Measurements from ENCODE around the gene C14orf180.
"Not testable (repeated sequence)": the region's sequence is repeated elsewhere in the genome, so short reads cannot be mapped to it uniquely, and the experiment has no call there.

Gene C14orf180

DNA sequence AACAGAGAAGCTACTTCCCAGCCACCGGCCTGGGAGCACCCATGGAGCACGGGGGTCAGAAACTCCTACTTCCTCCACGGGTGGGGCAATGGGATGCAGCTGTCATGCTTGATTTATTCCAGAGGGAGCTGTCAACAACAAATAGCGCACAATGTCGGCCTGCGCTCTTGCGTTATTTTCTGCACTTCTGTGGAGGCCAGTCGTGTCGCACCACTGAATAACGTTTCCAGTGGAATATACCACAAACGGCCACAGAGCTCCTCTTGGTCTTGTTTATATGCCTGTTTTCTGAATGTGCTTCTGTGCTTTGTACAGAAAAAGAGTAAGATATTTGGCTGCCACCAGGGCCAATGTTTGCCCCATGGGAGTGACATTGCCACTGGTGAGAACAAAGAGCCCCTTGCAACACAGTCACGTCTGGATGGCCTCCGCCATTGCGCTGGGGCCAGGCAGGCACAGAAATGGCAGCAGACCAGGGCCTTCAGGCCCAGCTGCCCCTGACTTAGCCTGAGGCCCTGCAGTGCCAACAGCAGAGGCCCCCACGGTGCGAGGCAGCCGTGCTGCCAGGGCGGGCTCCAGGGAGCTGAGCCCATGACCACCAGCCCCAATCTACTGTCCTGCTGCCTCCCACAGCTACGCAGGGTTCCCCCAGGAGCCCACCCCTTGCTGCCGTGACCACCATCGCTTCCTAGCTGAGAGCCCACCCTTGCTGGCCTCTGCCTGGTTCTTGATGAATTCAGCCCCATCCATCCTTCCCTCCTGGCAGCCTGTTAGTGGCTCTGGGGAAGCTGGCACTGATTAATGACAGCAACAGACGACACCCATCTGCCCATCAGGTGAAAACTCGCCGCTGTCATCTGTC, 53.9 kb downstream of the C14orf180 start:
- 87 to 92% methylated on average over 19 to 24 of the region's 24 CpGs for WGBS, 2 experiments (ENCODE audit: insufficient coverage in 2 of 2)

DNA sequence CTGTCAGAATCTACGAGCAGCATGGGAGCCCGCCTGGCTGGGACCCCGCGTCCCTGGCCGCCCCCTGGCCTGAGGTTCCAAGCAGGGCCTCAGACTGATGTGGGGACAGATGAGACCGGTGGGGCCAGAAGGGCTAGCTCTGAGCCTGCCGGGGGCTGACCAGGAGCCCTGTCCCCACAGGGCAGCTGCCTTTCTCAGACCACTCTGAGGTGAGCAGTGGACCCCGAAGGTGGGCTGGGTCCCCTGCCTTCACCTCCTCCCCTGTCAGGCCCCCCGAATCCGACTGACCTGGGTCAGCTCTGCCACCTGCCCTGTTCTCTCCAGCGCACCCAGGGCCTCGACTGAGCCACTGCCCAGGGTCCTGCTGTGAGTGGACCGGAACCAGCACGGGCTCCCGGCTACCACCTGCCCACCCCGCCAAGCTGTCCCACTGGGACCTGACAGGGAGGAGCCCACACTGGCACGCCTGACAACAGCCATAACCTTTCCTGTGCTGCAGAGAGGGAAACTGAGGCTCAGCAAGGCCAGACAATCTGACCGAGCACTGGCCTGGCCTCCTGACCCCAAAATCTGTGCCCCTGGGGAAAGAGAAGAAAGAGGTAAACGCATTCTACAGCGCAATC, 54.7 kb downstream of the C14orf180 start:
- Histone ChIP-seq H3K4me1 (ENCODE audit: control insufficient read depth, insufficient read depth, low read length, poor library complexity, severe bottlenecking) (no peaks in the 10 kb centered on the region), H3K4me3 (ENCODE audit: extremely low read depth, insufficient read depth, low read length, poor library complexity, severe bottlenecking) (no peak overlapping the region), H3K9me3 (ENCODE audit: control insufficient read depth, low read length) (peaks cover 5% of the 10 kb centered on the region), H3K36me3 (ENCODE audit: control insufficient read depth, insufficient read depth, low read length) (no peaks in the 10 kb centered on the region), H3K27ac (ENCODE audit: low read depth, low read length, severe bottlenecking) (no peak overlapping the region)
- 91 to 93% methylated on average over 19 to 20 of the region's 20 CpGs for WGBS, 2 experiments (ENCODE audit: insufficient coverage in 2 of 2)

More for the DNA sequence above, 53.9 kb downstream of the C14orf180 start:
- Histone ChIP-seq H3K4me1 (ENCODE audit: control insufficient read depth, insufficient read depth, low read length, poor library complexity, severe bottlenecking) (no peaks in the 10 kb centered on the region), H3K4me3 (ENCODE audit: extremely low read depth, insufficient read depth, low read length, poor library complexity, severe bottlenecking) (no peak overlapping the region), H3K36me3 (ENCODE audit: control insufficient read depth, insufficient read depth, low read length) (no peaks in the 10 kb centered on the region), H3K9me3 (ENCODE audit: control insufficient read depth, low read length) (peaks cover 10% of the 10 kb centered on the region), H3K27ac (ENCODE audit: low read depth, low read length, severe bottlenecking) (no peak overlapping the region)

DNA sequence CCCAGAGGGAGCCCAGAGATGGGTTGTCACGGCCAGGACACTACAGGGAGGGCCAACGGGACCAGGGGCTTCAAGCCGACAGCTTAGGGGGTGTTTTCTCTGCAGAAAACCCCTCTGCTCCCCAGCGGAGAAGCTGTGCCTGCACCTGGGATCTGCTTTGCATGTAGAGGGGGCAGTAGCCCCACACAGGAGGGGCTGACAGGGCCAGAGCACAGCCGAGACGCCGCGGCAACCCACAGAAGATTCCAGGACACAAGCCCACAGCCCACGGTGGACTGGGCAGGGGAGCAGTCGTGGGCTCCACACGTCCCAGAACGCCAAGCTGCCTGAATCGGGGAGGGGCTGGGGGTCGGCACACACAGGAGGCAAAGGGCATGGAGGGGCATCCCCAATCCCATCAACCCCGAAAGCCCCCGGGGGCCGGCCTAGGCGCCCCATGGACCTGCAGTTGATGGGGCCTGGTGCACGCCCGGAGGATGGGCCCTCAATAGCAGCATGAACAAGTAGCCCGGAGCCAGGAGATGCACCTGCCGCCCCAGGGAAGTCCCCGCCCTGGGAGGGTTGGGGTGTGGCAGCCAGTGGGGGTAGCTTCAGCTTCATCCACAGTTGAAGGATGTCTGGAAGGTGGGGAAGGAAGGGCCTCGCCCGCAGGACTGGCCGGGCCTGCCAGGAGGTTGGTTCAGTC, 55.5 kb downstream of the C14orf180 start:
- H3K4me1 ChIP-seq (ENCODE audit: control insufficient read depth, insufficient read depth, low read length, poor library complexity, severe bottlenecking), result no peaks in the 10 kb centered on the region
- H3K9me3 ChIP-seq (ENCODE audit: control insufficient read depth, low read length), result no peaks in the 10 kb centered on the region
- H3K36me3 ChIP-seq (ENCODE audit: control insufficient read depth, insufficient read depth, low read length), result no peaks in the 10 kb centered on the region
- WGBS, 2 experiments (ENCODE audit: insufficient coverage in 2 of 2), result 91 to 92% methylated on average over 22 to 23 of the region's 26 CpGs
- no peak overlapping the region for H3K4me3 ChIP-seq (ENCODE audit: extremely low read depth, insufficient read depth, low read length, poor library complexity, severe bottlenecking)
- no peak overlapping the region for H3K27ac ChIP-seq (ENCODE audit: low read depth, low read length, severe bottlenecking)

DNA sequence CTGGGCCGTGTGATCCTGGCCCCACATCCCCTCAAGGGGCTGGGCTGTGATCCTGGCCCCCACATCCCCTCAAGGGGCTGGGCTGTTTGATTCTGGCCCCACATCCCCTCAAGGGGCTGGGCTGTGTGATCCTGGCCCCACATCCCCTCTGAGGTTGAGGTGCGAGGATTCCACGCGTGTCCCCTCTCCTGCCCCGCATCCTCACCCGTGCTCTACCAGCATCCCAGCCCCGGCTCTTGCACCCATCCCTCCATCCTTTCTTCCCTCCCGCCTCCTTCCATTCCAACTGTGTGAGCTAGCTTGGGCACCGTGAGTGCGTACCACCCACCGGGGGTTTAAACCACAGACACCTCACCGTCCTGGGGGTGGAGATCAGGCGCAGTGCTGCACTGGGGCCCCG, 56.2 kb downstream of the C14orf180 start:
- WGBS, 2 experiments (ENCODE audit: insufficient coverage in 2 of 2), result 89 to 93% methylated on average over 10 to 13 of the region's 14 CpGs
- Histone ChIP-seq H3K4me1 (ENCODE audit: control insufficient read depth, insufficient read depth, low read length, poor library complexity, severe bottlenecking) (no peaks in the 10 kb centered on the region), H3K4me3 (ENCODE audit: extremely low read depth, insufficient read depth, low read length, poor library complexity, severe bottlenecking) (no peak overlapping the region), H3K9me3 (ENCODE audit: control insufficient read depth, low read length) (no peaks in the 10 kb centered on the region), H3K27ac (ENCODE audit: low read depth, low read length, severe bottlenecking) (no peak overlapping the region), H3K36me3 (ENCODE audit: control insufficient read depth, insufficient read depth, low read length) (no peaks in the 10 kb centered on the region)

DNA sequence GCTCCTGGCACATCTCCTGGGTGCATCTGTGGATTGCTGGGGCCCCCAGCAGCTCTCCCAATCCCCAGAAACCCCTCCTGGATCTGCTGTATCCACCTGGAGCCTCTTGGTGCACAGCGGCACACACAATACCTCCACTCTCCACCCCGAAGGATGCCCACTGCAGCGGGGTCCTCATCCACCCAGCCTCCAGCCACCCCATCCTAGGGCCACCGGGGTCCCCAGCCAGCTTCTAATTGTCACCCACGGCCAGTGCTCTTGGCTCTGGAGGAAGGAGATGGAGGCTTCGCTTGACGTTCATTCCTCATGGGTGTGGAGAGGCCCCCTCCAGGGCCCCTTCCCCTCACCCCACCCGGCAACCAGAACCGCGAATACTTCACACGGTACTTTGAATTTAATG, 56.6 kb downstream of the C14orf180 start:
- Histone ChIP-seq H3K36me3 (ENCODE audit: control insufficient read depth, insufficient read depth, low read length) (no peaks in the 10 kb centered on the region), H3K27ac (ENCODE audit: low read depth, low read length, severe bottlenecking) (no peak overlapping the region), H3K4me1 (ENCODE audit: control insufficient read depth, insufficient read depth, low read length, poor library complexity, severe bottlenecking) (no peaks in the 10 kb centered on the region), H3K4me3 (ENCODE audit: extremely low read depth, insufficient read depth, low read length, poor library complexity, severe bottlenecking) (no peak overlapping the region), H3K9me3 (ENCODE audit: control insufficient read depth, low read length) (no peaks in the 10 kb centered on the region)
- 86 to 93% methylated on average over 6 of the region's 11 CpGs for WGBS, 2 experiments (ENCODE audit: insufficient coverage in 2 of 2)

DNA sequence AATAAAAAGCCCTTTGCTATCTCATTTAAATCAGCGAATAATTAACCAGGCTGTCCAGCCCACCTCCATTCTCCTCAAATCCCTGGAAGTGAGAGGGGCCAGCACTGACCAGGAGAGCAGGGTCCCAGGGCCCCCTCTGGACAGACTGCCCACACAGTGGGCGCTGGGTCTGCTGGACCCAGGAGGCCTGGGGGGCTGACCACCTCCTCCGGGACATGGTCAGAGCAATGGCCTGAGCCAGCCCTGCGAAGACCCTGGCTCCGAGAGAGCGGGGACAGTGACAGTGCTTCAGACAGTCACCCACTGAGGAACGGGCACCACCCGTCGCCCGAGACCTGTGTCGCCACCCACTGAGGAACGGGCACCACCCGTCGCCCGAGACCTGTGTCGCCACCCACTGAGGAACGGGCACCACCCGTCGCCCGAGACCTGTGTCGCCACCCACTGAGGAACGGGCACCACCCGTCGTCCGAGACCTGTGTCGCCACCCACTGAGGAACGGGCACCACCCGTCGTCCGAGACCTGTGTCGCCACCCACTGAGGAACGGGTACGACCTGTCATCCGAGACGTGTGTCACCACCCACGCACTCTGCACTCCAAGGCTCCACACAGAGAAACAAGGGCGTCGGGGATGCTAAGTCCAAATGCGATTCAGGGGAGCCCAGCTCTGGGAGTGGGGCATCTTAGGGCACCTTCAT, 57.4 kb downstream of the C14orf180 start:
- H3K9me3 ChIP-seq (ENCODE audit: control insufficient read depth, low read length); H3K36me3 ChIP-seq (ENCODE audit: control insufficient read depth, insufficient read depth, low read length); H3K4me3 ChIP-seq (ENCODE audit: extremely low read depth, insufficient read depth, low read length, poor library complexity, severe bottlenecking); H3K4me1 ChIP-seq (ENCODE audit: control insufficient read depth, insufficient read depth, low read length, poor library complexity, severe bottlenecking); H3K27ac ChIP-seq (ENCODE audit: low read depth, low read length, severe bottlenecking): not testable (repeated sequence)
- WGBS, 2 experiments (ENCODE audit: insufficient coverage in 2 of 2), result 89% methylated on average over 18 to 32 of the region's 39 CpGs

DNA sequence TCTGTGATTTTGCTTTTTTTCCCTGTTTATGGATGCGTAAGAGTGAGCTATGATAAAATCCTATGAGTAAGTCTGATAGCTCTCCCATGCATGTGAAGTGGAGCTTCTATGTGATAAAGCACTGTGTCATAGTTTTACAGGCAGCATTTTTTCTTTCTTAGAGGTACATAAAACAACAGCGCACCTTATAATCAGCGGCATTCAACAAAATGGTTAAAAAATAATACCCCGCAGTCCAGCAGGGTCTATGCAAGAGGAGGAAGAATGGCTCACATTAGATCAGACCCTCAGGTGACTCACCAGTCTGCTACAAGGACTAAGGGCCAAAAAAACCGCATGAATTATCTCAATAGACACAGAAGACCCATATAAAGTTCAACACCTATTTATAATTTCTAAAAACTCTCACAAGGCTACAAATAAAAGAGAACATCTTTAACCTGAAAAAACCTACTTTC, 58.0 kb downstream of the C14orf180 start:
- 86 to 87% methylated on average over 1 to 4 of the region's 5 CpGs for WGBS, 2 experiments (ENCODE audit: insufficient coverage in 2 of 2)
- Histone ChIP-seq H3K4me3 (ENCODE audit: extremely low read depth, insufficient read depth, low read length, poor library complexity, severe bottlenecking) (no peak overlapping the region), H3K4me1 (ENCODE audit: control insufficient read depth, insufficient read depth, low read length, poor library complexity, severe bottlenecking) (no peaks in the 10 kb centered on the region), H3K9me3 (ENCODE audit: control insufficient read depth, low read length) (no peaks in the 10 kb centered on the region), H3K27ac (ENCODE audit: low read depth, low read length, severe bottlenecking) (no peak overlapping the region), H3K36me3 (ENCODE audit: control insufficient read depth, insufficient read depth, low read length) (no peaks in the 10 kb centered on the region)

DNA sequence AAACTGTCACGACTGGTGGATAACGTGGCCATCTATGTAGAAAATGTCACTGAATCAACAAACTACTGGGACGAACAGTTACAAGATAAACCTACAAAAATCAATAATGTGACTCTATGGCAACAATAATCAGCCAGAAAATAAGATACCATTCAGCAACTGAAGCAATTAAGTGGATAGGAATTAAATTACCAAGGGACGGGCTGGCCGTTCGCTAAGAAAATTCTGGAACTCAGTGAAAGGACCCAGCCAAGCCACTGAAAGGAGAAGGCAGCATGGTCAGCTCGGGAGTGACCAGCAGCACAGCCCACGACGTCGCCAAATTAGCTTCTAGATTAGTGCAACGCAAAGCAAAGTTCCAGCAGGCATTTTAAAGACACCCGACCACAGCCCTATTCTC, 58.6 kb downstream of the C14orf180 start:
- no peak overlapping the region for H3K4me3 ChIP-seq (ENCODE audit: extremely low read depth, insufficient read depth, low read length, poor library complexity, severe bottlenecking)
- no peak overlapping the region for H3K27ac ChIP-seq (ENCODE audit: low read depth, low read length, severe bottlenecking)
- H3K36me3 ChIP-seq (ENCODE audit: control insufficient read depth, insufficient read depth, low read length), result no peaks in the 10 kb centered on the region
- WGBS, 2 experiments (ENCODE audit: insufficient coverage in 2 of 2), result 72 to 77% methylated on average over 9 to 10 of the region's 12 CpGs
- H3K4me1 ChIP-seq (ENCODE audit: control insufficient read depth, insufficient read depth, low read length, poor library complexity, severe bottlenecking), result no peaks in the 10 kb centered on the region
- no peaks in the 10 kb centered on the region for H3K9me3 ChIP-seq (ENCODE audit: control insufficient read depth, low read length)

DNA sequence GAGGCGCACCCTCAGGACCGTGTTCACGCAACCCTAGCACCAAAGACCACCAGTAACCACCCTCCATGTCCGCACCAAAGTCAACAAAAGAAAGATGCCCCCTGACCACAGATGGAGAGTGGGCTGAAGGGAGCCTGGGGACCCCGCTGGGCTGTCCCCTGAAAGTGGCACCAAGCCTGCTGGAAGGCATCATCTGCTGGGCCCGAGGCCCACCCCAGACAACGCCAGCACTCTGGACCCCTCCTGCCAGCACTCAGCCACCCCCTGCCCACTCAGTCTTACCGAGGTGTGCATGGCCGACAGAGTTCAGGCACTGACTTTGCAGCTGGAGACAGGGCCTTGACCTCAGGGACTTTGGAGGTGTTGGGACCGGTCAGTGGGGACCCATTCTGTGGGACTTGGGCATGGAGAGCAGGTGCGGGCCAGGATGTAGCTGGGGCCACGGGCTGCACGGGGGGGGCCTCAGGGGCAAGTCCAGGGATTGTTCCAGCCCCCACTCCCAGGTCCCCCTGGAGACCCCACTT, 59.4 kb downstream of the C14orf180 start:
- no peaks in the 10 kb centered on the region for H3K9me3 ChIP-seq (ENCODE audit: control insufficient read depth, low read length)
- WGBS, 2 experiments (ENCODE audit: insufficient coverage in 2 of 2), result 89 to 94% methylated on average over 6 of the region's 13 CpGs
- no peaks in the 10 kb centered on the region for H3K4me1 ChIP-seq (ENCODE audit: control insufficient read depth, insufficient read depth, low read length, poor library complexity, severe bottlenecking)
- no peak overlapping the region for H3K27ac ChIP-seq (ENCODE audit: low read depth, low read length, severe bottlenecking)
- H3K4me3 ChIP-seq (ENCODE audit: extremely low read depth, insufficient read depth, low read length, poor library complexity, severe bottlenecking), result no peak overlapping the region
- H3K36me3 ChIP-seq (ENCODE audit: control insufficient read depth, insufficient read depth, low read length), result no peaks in the 10 kb centered on the region

DNA sequence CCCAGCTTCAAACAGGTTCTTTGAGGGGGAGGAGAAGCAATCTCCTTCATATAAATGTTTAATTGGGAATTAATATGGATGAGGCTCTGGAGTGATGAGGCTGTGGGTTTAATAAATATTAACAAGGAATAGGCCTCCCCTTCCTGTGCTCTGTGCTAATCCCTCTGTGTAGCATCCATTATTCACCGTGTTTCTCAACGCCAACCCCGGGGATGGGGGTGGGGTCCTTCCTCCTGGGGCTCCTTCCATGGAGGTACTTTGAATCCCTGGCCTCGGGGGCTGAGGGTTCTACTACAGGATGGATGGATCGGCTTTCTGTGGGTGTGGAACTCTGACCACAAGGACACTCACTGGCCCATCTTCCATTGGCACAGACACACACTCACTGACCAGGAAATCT, 59.9 kb downstream of the C14orf180 start:
- Histone ChIP-seq H3K27ac (ENCODE audit: low read depth, low read length, severe bottlenecking) (no peak overlapping the region), H3K4me3 (ENCODE audit: extremely low read depth, insufficient read depth, low read length, poor library complexity, severe bottlenecking) (no peak overlapping the region), H3K4me1 (ENCODE audit: control insufficient read depth, insufficient read depth, low read length, poor library complexity, severe bottlenecking) (no peaks in the 10 kb centered on the region), H3K9me3 (ENCODE audit: control insufficient read depth, low read length) (no peaks in the 10 kb centered on the region), H3K36me3 (ENCODE audit: control insufficient read depth, insufficient read depth, low read length) (no peaks in the 10 kb centered on the region)
- 83% methylated on average over 5 of the region's 5 CpGs; no CpG with 5 or more reads in 1 of the 2 experiments for WGBS, 2 experiments (ENCODE audit: insufficient coverage in 2 of 2)
